Tibial nerve (tissue), 4 donors: ENCODE results near the gene UQCR11. TPM values are rescaled to one million over a fixed set of nuclear protein-coding genes. Genes with fewer than 3 reads are reported as not detected.

Source experiments
- DNase-seq, 2 donors: peaks; one replicate each; pipeline ENCODE4 v3.0.0-alpha.2; 2019; ENCODE audit warnings: low spot score in 2 of 2
- H3K27ac ChIP-seq, 4 donors: fragments of 200-600 bp; sonication (generic) in 3 of 4; one replicate each; pipeline ENCODE4 v1.5.1; 2017 to 2019; ENCODE audit warnings: mild to moderate bottlenecking in 1 of 4
- H3K27me3 ChIP-seq, 2 donors: fragments of 200-600 bp; sonication (generic) in 1 of 2; one replicate each; pipeline versions ENCODE4 v1.5.1 to v1.6.0; 2017 to 2019
- H3K36me3 ChIP-seq, 3 donors: fragments of 200-600 bp; sonication (generic); one replicate each; pipeline ENCODE4 v1.5.1; 2018 to 2019
- H3K4me1 ChIP-seq, 4 donors: fragments of 200-600 bp; sonication (generic) in 3 of 4; one replicate each; pipeline ENCODE4 v1.5.1; 2017 to 2019
- H3K4me3 ChIP-seq, 4 donors: fragments of 200-600 bp; sonication (generic) in 3 of 4; one replicate each; pipeline ENCODE4 v1.5.1; 2017 to 2019; ENCODE audit warnings: mild to moderate bottlenecking in 1 of 4, moderate library complexity in 1 of 4
- H3K9me3 ChIP-seq, 4 donors: fragments of 200-600 bp; sonication (generic) in 3 of 4; one replicate each; pipeline ENCODE4 v1.5.1; 2017 to 2019
- EP300 ChIP-seq, 2 donors: sonication (generic); formaldehyde crosslinking; IDR thresholded peaks; one replicate each; pipeline ENCODE4 v1.6.1; 2017; ENCODE audit warnings: antibody characterized with exemption in 2 of 2, mild to moderate bottlenecking in 1 of 2
- POLR2A ChIP-seq, 2 donors: fragments of 450-650 bp; IDR thresholded peaks; one replicate each; pipeline ENCODE4 v1.6.1; 2017; ENCODE audit warnings: antibody characterized with exemption in 2 of 2, mild to moderate bottlenecking in 2 of 2, moderate library complexity in 2 of 2
- WGBS, 2 donors: methylation state at CpG; one replicate each; pipeline ENCODE4 v1.1.5; 2018; 5-methylcytosine and 5-hydroxymethylcytosine counted together
- total RNA-seq, 4 donors: library from RNA; depleted of rRNA; stranded (reverse); fragments of >200 nt; gene quantifications; one replicate each; pipeline ENCODE4 v1.1.0, GENCODE V29; 2016
- TF ChIP-seq, protein P1 (sequence below), 5 experiments: fragments of 200-600 bp in 3 of 5; fragments of 450-650 bp in 2 of 5; sonication (generic) in 3 of 5; IDR thresholded peaks; one replicate each; pipeline ENCODE4 v1.5.1; 2016 to 2019; ENCODE audit warnings: antibody characterized with exemption in 5 of 5, mild to moderate bottlenecking in 3 of 5, moderate library complexity in 2 of 5

Gene UQCR11
- total RNA-seq, 4 donors from 2014 or later, result 58.8 to 95.7 (median 66.0) TPM

DNA sequence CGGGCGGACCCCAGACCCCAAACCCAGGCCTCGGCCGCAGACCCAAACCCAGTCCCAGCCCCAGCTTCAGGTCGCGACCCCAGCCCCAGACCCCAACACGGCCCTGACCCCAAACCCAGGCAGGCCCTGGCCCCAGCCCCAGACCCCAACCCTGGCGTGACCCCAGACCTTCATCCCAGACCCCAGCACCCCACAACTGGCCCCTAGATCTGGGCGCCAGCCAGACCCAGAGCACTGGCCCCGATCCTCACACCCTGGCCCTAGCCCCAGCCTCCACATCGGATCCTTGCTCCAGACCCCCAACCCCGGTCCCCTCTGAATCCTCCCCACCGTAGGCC lies 20.1 kb downstream of the UQCR11 start:
- Histone ChIP-seq H3K27me3 (no peaks in the 10 kb centered on the region), H3K9me3 (no peaks in the 10 kb centered on the region), H3K27ac (no peak overlapping the region), H3K4me1 (peaks cover 0 to 9% (median under 1%) of the 10 kb centered on the region in 4 donors), H3K4me3 (no peak overlapping the region), H3K36me3 (peaks cover 0 to 47% (median 13%) of the 10 kb centered on the region in 3 donors)
- TF ChIP-seq EP300 (IDR thresholded peaks at IDR 0.05), result no peak
- TF ChIP-seq, protein P1, sequence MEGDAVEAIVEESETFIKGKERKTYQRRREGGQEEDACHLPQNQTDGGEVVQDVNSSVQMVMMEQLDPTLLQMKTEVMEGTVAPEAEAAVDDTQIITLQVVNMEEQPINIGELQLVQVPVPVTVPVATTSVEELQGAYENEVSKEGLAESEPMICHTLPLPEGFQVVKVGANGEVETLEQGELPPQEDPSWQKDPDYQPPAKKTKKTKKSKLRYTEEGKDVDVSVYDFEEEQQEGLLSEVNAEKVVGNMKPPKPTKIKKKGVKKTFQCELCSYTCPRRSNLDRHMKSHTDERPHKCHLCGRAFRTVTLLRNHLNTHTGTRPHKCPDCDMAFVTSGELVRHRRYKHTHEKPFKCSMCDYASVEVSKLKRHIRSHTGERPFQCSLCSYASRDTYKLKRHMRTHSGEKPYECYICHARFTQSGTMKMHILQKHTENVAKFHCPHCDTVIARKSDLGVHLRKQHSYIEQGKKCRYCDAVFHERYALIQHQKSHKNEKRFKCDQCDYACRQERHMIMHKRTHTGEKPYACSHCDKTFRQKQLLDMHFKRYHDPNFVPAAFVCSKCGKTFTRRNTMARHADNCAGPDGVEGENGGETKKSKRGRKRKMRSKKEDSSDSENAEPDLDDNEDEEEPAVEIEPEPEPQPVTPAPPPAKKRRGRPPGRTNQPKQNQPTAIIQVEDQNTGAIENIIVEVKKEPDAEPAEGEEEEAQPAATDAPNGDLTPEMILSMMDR (IDR thresholded peaks at IDR 0.05), result no peak
- no peak for TF ChIP-seq POLR2A (IDR thresholded peaks at IDR 0.05)
- 77 to 86% methylated on average over 13 of the region's 13 CpGs for WGBS, 2 donors
- no peak for DNase-seq

DNA sequence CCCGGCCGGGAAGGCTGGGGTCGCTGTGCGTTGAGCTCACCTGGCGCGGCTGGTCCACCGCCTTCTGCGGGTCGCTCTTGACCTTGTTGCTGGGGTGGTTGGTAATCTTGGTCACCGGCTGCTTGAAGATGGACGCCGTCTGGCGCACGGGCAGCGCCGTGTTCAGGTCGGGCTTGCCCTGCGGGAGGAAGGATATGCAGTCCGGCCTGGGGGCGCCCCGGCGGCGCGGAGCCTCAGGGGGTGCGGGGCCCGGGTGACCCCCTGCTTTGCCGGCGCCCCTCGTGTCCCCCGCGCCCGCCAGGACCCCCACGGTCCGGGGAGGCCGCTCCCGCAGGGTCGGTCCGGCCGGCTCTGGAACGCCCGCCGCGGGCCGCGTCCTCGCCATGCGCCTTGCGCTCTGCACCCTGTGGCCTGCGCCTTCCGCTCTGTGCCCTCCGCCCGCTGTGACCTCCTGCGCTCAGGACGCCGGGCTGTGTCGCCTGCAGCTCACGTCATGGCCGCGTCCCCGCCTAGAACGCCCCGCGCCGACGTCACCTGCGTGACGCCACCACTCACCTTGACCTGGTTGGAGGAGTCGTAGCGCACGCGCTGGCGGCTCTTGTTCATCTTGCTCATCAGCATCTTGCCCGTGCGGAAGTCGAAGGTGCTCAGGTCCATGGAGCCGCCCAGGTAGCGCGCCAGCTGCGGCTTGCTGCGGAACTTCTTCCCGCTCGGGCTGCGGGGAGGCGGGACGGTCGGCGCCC lies 20.6 kb downstream of the UQCR11 start:
- TF ChIP-seq, protein P1 (IDR thresholded peaks at IDR 0.05), result no peak
- TF ChIP-seq EP300 (IDR thresholded peaks at IDR 0.05) (no peak), POLR2A (IDR thresholded peaks at IDR 0.05) (no peak)
- WGBS, 2 donors, result 85 to 92% methylated on average over 65 to 77 of the region's 87 CpGs
- Histone ChIP-seq H3K9me3 (no peaks in the 10 kb centered on the region), H3K36me3 (peaks cover 0 to 52% (median 17%) of the 10 kb centered on the region in 3 donors), H3K4me1 (peaks cover 0 to 4% (median 0%) of the 10 kb centered on the region in 4 donors), H3K27ac (no peak overlapping the region), H3K27me3 (no peaks in the 10 kb centered on the region), H3K4me3 (no peak overlapping the region)
- DNase-seq, result no peak

DNA sequence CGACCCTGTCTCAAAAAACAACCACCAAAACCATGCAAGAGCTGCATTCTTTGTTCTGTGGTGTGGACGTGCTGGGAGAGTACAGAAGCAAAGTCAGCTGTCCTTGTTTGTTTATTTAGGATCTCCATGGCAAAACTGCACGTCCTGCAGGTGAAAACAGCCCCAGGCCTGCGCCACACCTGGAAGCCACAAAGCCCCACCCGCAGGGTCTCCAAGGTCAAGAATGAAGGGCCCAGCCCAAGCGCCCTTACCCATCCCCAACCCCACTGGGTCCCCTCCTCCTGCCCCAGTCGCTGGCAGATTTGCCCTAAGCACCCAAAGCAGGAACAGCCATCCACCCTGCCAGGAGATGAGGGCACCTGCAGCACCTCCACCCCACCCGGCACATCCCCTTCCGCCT lies 23.1 kb downstream of the UQCR11 start:
- Histone ChIP-seq H3K27me3 (no peaks in the 10 kb centered on the region), H3K4me3 (no peak overlapping the region), H3K36me3 (peaks cover 0 to 77% (median 27%) of the 10 kb centered on the region in 3 donors), H3K4me1 (no peaks in the 10 kb centered on the region), H3K27ac (no peak overlapping the region), H3K9me3 (no peaks in the 10 kb centered on the region)
- TF ChIP-seq POLR2A (IDR thresholded peaks at IDR 0.05), result no peak
- no peak for TF ChIP-seq EP300 (IDR thresholded peaks at IDR 0.05)
- TF ChIP-seq, protein P1 (IDR thresholded peaks at IDR 0.05), result no peak
- DNase-seq, result no peak
- WGBS, 2 donors, result 84 to 91% methylated on average over 9 of the region's 9 CpGs

DNA sequence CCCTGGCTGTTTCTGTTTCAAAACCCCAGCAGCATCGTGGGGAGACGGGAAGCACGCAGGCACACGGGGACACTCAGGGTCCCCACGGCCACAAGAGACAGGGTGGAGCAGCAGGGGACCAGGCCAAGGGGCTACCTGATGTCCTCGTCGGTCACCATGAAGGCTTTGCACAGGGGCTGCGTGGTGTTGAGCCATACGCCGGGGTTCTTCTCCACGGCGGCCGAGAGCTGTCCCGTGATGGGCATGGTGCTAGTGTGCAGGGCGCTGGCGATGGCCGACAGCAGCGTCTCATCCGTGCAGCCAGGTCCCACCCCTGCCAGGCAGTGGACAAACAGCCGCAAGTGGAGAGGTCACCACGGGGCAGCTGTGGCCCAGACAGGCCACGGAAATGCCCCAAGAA lies 24.3 kb downstream of the UQCR11 start:
- WGBS, 2 donors, result 91 to 92% methylated on average over 22 of the region's 22 CpGs
- H3K36me3 ChIP-seq, result peaks cover 0 to 90% (median 31%) of the 10 kb centered on the region in 3 donors

DNA sequence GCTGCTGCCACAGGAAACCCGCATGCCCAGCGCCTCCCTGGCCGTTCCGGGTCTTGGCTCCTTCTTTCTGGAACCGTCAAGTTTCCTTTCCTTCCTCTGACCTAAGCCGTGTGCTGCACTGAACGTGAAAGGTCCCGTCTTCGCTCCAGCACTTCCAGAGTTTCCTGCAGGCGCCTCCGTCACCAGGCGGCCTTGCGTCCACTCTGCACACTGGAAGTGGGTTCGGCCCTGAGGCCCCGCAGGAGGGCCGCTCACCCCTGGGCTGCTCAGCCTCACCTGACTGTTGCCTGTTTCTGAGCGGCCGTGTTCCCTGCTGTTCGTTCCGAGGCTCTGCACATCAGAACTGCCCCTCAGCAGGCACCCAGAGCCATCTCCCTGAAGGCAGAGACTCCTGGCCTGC lies 24.9 kb downstream of the UQCR11 start:
- TF ChIP-seq EP300 (IDR thresholded peaks at IDR 0.05) (no peak), POLR2A (IDR thresholded peaks at IDR 0.05) (no peak)
- TF ChIP-seq, protein P1 (IDR thresholded peaks at IDR 0.05), result no peak
- 87 to 91% methylated on average over 20 of the region's 20 CpGs for WGBS, 2 donors

More for the DNA sequence above, 24.3 kb downstream of the UQCR11 start:
- DNase-seq, result no peak
- TF ChIP-seq, protein P1 (IDR thresholded peaks at IDR 0.05), result no peak
- TF ChIP-seq POLR2A (IDR thresholded peaks at IDR 0.05) (no peak), EP300 (IDR thresholded peaks at IDR 0.05) (no peak)
- H3K9me3 ChIP-seq, result no peaks in the 10 kb centered on the region
- no peak overlapping the region for H3K27ac ChIP-seq
- H3K4me3 ChIP-seq, result no peak overlapping the region
- H3K27me3 ChIP-seq, result no peaks in the 10 kb centered on the region
- H3K4me1 ChIP-seq, result no peaks in the 10 kb centered on the region

More for the DNA sequence above, 24.9 kb downstream of the UQCR11 start:
- H3K36me3 ChIP-seq, result peaks cover 0 to 90% (median 31%) of the 10 kb centered on the region in 3 donors
- no peak for DNase-seq
- no peak overlapping the region for H3K27ac ChIP-seq
- no peaks in the 10 kb centered on the region for H3K27me3 ChIP-seq
- H3K9me3 ChIP-seq, result no peaks in the 10 kb centered on the region
- H3K4me1 ChIP-seq, result no peaks in the 10 kb centered on the region
- no peak overlapping the region for H3K4me3 ChIP-seq
